NCI-H226 (cell line): ENCODE data around the gene S100A14.
"Not testable (repeated sequence)": the region's sequence is repeated elsewhere in the genome, so short reads cannot be mapped to it uniquely, and the experiment has no call there.

ENCODE experiments used
- DNase-seq: peaks from one replicate; pipeline ENCODE4 v3.0.0-alpha.2; 2015

The S100A14 gene

GRCh38 chr1:153614189-153614900 is 1.8 kb downstream of the S100A14 start:
- no peak for DNase-seq

DNA sequence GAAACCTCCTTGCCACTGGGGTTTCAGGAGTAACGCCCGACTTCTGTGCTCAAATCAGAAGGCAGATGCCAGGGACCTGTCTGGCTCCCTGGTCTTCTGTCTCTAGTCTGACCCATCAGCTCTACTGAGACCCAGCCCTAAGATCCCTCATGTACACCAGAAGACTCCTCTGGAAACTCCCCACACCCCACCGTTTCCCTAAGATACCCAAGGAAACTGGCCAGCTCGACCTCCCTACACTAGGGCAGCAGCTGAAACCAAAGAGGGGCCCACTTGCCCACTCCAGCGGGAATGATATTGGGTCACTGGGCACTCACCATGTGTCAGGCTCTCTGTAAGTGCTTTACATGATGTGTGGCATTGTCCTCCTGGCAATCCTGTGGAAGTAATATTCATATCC is 2.7 kb downstream of the S100A14 start:
- DNase-seq: no peak

DNA sequence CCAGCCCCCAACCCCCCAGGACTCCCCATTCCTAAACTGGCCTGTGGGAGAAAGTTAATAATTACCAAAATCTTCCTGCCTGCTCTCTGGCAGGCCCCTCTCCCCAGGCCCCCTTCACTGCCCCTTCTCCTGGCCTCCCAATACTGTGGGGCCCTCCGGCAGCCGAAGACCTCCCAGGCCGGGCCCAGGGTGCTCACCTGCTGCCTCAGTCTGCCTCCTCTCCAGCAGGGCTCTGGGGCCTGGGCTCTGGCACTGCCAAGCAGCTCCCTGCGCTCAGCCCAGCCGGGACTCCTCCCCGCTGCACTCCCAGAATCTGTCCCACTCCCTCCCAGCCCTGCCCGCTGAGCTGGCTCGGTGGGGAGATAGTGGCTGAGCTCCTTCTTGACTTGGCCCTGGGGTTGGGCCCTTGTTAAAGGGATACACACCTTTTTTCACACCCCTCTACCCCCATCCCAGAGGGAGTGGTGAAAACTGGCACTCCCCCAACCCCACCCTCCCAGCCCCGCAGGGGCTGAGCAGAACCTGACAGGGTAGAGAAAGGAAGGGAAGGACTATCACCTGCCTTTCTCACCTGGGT is 3.3 kb downstream of the S100A14 start, which contains the start of gene S100A16:
Gene S100A16 (minus strand): TSS at position 383 of the 577 bp plus-strand sequence. CDS start 4,986 bp downstream, outside the sequence.
- peak; percentile 91 for DNase-seq

DNA sequence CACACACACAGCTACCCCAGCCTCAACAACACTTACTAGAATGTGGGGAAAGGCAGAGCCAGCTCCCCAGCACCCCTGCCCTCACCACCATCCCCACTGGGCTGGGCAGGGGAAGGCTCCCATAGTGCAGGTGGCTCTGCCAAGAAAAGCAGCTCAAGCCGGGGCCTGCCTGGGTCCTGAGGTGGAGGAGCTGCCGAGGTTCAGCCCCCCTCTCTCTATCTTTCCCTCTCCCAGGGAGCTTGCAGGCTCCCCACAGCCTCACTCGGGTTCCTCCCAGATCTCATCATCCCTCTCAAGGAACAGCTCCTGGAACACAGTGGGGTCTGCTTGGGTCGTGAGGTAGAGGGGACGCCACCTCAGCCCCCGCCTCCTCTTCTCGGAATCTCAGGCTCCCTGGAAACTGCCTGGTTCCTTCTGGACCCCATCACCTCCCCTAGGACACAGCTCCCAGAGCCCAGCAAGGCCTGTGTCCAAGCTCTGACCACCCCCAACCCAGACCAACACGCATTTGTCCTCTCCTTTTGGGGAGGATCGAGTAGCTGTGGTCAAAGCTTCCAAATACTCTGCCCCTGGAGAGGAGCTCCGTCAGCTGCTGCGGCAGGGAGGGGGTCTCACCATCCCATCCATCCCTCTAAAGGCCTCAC is 3.9 kb downstream of the S100A14 start:
- peak; percentile 12 for DNase-seq

- no peak for DNase-seq
Observed at GRCh38 chr1:153611356-153611755, 4.8 kb downstream of the S100A14 start.

- DNase-seq: peak; percentile 78
Observed at GRCh38 chr1:153610811-153611301, 5.3 kb downstream of the S100A14 start.

DNA sequence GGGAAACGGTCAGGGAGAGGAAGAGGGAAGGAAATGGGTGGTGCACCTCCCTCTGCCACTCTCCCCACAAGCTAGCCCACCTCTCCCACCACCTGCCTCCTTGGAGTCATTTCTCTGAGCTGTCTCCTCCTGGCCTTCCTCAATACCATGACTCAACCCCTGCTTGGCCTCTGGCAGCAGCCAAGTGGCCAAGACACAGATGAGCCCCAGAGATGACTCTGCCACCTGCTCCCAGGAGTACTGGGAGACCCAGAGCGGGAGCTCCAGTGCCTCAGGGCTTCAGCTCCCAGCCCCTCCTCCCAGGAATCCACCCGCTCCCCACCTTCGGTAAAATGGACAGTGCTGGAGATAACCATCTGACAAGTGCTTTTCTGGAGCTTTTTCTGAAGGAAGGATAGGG is 5.8 kb downstream of the S100A14 start:
- peak; percentile 67 for DNase-seq

GRCh38 chr1:153609585-153609907 is 6.6 kb downstream of the S100A14 start:
- peak; percentile 49 for DNase-seq

DNA sequence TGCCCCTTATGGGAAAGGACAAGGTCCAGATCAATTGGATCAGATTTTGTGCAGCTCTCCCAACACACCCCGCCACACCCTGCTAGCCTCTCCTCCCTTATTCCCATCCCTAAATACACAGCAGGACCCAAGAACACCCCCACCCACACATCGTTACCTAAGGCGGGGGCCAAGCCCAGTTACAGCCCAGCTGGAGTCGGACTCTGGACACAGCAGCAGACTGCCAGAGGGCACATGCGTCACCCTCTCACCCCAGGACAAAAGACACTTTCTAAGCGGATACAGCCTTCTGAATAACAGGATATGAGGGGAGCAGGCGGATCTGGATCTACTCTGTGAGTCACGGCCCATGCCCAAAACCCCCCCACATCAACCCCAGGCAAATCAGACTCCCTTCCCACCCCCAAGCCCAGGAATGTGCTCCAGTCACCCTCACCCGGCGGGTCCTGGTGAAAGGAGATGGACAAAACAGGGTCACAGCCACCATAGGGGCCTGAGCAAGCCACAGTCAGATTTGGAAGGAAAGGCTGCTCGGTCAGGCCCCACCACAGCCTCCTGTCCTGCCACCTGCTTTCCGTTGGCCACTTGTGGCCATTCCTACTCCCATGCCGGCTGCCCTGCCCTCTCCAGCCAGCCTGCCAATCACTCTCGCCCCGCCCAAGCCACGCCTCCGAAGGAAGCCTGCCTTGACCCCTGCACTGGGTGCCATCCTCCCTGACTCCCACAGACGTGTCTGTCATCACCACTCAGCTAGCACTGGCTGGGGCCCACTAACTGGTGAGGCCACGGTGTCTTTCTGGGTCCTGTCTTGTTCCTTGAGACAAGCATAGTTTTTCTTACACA is 7.2 kb downstream of the S100A14 start:
- peak; percentile 97 for DNase-seq

DNA sequence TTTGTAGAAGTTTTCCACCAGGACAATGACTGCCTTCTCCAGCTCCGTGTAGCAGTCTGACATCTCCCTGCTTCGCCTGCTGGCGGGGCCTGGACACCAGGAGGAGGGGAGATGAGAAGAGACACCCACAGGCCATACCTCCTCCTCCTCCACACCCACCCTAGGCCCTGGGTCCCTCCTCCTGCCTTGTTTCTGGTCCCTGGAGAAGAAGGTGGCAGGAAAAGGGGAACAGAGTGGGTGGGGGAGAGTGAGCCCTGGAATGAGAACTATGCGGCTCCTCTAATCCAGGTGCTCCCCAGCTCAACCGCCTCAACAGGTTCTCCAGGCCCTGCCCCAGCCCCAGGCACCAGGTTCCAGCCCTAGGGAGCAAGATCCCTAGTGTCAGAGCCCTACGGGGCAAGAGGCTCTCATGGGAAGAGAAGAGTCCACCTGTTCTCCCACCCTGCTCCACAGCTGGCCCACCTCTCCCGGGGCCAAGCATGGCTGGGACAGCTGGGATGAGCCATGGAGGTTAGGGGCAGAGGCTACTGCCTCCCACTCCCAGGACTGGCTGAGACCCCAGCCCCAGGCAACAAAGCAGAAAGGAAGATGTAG is 7.9 kb downstream of the S100A14 start:
- no peak for DNase-seq

DNA sequence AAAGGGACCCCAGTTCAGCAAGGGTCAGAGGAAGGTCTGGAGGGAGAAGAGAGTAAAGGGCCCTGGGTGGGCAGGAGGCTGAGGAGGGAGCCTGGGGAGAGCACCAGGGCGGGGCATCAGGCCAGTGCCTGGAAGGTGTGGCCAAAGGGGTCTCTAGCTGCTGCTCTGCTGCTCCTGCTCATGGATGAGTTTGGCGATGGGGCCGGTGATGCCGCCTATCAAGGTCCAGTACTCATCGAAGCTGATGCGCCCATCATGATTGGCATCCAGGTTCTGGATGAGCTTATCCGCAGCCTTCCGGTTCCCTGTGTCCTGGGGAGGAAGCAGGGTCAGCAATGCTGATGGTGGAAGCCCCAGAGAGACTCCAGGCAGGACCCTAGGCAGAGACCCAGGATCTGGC is 8.7 kb downstream of the S100A14 start:
- no peak for DNase-seq

DNA sequence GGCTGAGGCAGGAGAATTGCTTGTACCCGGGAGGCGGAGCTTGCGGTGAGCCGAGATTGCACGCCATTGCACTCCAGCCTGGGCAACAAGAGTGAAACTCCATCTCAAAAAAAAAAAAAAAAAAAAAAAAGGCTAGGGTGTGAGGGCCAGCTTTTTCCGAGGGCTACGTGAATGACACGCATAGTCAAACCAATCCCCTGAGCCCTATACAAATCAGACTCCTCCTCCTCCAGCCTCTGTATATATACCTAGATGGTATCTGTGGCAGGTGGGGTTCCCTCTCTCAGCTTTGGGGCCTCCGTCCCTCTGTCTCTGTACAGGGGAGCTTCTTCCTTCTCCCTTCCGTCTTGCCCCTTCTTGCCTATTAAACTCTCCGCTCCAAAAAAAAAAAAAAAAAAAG is 9.9 kb downstream of the S100A14 start:
- DNase-seq: no peak

- DNase-seq: no peak
Observed at GRCh38 chr1:153602749-153603148, 13.4 kb downstream of the S100A14 start.

DNA sequence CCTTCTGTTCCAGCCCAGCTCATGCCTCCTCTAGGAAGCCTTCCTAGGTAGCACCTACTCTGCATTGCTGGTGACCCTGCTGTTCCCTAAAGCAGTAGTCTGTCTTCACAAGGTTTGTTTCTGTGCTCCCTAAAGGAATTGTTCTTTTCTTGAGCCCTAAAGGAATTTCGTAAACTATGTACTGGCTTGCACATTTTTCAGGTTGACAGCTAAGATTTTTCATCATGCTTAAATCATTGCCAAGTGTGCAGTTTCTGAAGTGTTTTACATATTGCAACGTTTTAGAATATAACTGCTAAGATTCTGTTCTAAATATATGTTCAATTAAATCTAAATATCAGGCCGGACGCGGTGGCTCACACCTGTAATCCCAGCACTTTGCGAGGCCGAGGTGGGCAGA is 16.3 kb downstream of the S100A14 start:
- DNase-seq: no peak

- DNase-seq: no peak
Observed at GRCh38 chr1:153598309-153599172, 17.6 kb downstream of the S100A14 start.

- DNase-seq: peak; percentile 43
Observed at GRCh38 chr1:153597206-153597605, 18.9 kb downstream of the S100A14 start.

GRCh38 chr1:153592748-153593147 is 23.4 kb downstream of the S100A14 start:
- DNase-seq: no peak

- DNase-seq: no peak
Observed at GRCh38 chr1:153588482-153588881, 27.6 kb downstream of the S100A14 start.

GRCh38 chr1:153588033-153588432 is 28.1 kb downstream of the S100A14 start:
- not testable (repeated sequence) for DNase-seq

DNA sequence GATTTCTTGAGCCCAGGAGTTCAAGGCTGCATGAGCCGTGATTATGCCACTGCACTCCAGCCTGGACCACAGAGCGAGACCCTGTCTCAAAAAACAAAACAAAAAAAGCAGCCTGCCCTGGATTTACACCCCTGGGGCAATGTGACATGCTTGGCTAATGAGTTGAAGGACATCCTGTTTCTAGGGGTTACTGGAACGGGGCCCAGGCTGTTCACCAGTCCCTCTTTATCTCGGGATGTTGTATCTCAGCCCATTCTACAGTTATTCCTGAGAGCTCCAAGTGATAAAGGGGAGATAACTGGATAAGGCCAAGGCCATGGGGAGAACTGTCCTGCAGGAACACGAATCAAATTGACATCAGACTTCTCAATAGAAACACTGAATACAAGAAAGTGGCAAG is 28.8 kb downstream of the S100A14 start:
- DNase-seq: no peak

- DNase-seq: no peak
Observed at GRCh38 chr1:153586347-153586746, 29.8 kb downstream of the S100A14 start.

DNA sequence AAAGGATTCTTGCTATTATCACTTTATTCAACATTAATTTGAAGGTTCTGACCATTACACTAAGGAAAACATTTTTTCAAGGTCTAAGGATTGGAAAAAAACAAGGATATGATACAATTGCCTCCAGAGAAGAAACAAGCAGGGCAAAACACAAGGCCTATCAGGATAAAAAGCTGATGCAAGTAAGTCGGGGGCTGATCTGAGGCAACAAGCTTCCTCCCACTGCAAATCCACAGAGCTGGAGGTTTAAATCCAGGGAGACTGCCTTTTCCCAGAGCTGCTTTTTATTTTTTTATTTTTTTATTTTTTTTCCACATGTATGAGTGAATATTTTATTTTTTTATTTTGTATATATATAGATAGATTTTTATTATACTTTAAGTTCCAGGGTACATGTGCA is 31.1 kb downstream of the S100A14 start:
- no peak for DNase-seq
